IgD-negative memory B cell (primary cell): ENCODE results near the gene ANKRD39. TPM values are rescaled to one million over a fixed set of nuclear protein-coding genes. Genes with fewer than 3 reads are reported as not detected.
"Not testable (repeated sequence)": the region's sequence is repeated elsewhere in the genome, so short reads cannot be mapped to it uniquely, and the experiment has no call there.

Source experiments
- H3K27ac Mint-ChIP-seq, 3 donors: one replicate each; pipeline ENCODE4 v1.8.0; 2020 to 2022; ENCODE audit warnings: mild to moderate bottlenecking in 3 of 3, mixed read lengths in 3 of 3, moderate library complexity in 1 of 3
- H3K27me3 Mint-ChIP-seq: one replicate; pipeline ENCODE4 v1.8.0; 2021; ENCODE audit warnings: mixed read lengths
- H3K36me3 Mint-ChIP-seq: one replicate; pipeline ENCODE4 v1.8.0; 2020; ENCODE audit warnings: mild to moderate bottlenecking, mixed read lengths
- H3K4me1 Mint-ChIP-seq, 3 donors: one replicate each; pipeline ENCODE4 v1.8.0; 2020 to 2022; ENCODE audit warnings: mixed read lengths in 3 of 3, mild to moderate bottlenecking in 1 of 3
- H3K4me3 Mint-ChIP-seq, 4 donors: one replicate each; pipeline ENCODE4 v1.8.0; 2020 to 2022; ENCODE audit warnings: mild to moderate bottlenecking in 4 of 4, mixed read lengths in 4 of 4, moderate library complexity in 3 of 4
- H3K9me3 Mint-ChIP-seq, 3 donors: one replicate each; pipeline ENCODE4 v1.8.0; 2020 to 2021; ENCODE audit warnings: mixed read lengths in 3 of 3, mild to moderate bottlenecking in 1 of 3
- polyA plus RNA-seq: library from polyadenylated mRNA; unstranded; fragments of 300-500 nt; fragmentation: Illumina TruSeq; gene quantifications from one replicate; pipeline ENCODE4 v1.2.3, GENCODE V29; 2021

ANKRD39 gene
- polyA plus RNA-seq, 1 donor from 2014 or later, result 16.3 TPM

GRCh38 chr2:96810783-96811192, 47.0 kb downstream of the ANKRD39 start:
- H3K36me3 Mint-ChIP-seq, result peaks cover 8% of the 10 kb centered on the region
- no peaks in the 10 kb centered on the region for H3K27me3 Mint-ChIP-seq
- H3K4me1 Mint-ChIP-seq, result peaks cover 20 to 36% (median 31%) of the 10 kb centered on the region in 3 donors
- no peaks in the 10 kb centered on the region for H3K9me3 Mint-ChIP-seq
- H3K27ac Mint-ChIP-seq, result peak overlapping the region; percentile 33 to 67 (median 37)
- H3K4me3 Mint-ChIP-seq, result no peak overlapping the region

DNA sequence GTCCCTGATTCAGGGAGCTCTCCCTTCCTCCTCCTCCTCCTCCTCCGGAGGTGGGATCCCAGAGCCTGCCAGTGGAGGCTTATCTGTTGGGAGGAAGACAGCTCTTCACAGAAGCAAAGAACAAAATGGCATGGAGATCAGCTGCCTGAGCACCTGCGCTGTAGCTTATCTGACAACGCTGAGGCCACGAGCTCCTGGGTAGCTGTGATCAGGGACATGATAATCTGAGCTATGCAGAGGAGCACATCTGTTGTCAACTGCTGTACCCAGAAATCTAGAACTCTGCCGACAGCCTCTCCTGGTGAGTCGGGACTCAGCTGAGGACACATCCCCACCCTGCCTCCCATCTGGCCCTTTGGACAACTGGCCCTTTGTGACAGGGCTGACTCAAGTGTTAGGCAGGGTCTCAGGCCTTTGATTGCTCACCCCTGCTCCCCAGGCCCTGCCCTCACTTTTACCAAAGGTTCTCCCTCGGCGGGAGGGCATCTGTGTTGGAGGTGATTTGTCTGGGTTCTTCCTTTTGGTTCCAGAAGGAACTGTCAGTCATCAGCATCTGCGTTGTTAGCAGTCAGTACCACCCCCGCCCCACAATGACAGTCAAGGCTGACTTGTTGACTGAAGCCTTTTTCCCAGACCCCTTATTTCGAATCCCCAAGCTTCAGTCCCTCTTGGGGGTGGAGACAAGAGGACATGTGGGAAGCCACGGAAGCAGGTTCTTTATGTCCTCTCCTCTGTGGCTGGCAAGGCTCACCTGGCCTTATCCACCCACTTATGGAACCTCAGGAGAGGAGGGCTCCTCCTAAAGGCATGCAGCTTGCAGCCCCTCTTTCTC, 47.6 kb downstream of the ANKRD39 start:
- H3K4me1 Mint-ChIP-seq, result peaks cover 16 to 32% (median 28%) of the 10 kb centered on the region in 3 donors
- peak overlapping the region in 1 of 3 donors; percentile 90 for H3K27ac Mint-ChIP-seq

GRCh38 chr2:96809216-96809882, 48.5 kb downstream of the ANKRD39 start:
- H3K27ac Mint-ChIP-seq, result peak overlapping the region; percentile 53 to 90 (median 69)
- H3K4me3 Mint-ChIP-seq, result peak overlapping the region in 1 of 4 donors; percentile 27
- H3K36me3 Mint-ChIP-seq, result peaks cover 8% of the 10 kb centered on the region
- peaks cover 14 to 29% (median 26%) of the 10 kb centered on the region in 3 donors for H3K4me1 Mint-ChIP-seq
- H3K9me3 Mint-ChIP-seq, result no peaks in the 10 kb centered on the region
- H3K27me3 Mint-ChIP-seq, result no peaks in the 10 kb centered on the region

More for the DNA sequence above, 47.6 kb downstream of the ANKRD39 start:
- peaks cover 8% of the 10 kb centered on the region for H3K36me3 Mint-ChIP-seq
- no peaks in the 10 kb centered on the region for H3K27me3 Mint-ChIP-seq
- no peak overlapping the region for H3K4me3 Mint-ChIP-seq
- no peaks in the 10 kb centered on the region for H3K9me3 Mint-ChIP-seq

DNA sequence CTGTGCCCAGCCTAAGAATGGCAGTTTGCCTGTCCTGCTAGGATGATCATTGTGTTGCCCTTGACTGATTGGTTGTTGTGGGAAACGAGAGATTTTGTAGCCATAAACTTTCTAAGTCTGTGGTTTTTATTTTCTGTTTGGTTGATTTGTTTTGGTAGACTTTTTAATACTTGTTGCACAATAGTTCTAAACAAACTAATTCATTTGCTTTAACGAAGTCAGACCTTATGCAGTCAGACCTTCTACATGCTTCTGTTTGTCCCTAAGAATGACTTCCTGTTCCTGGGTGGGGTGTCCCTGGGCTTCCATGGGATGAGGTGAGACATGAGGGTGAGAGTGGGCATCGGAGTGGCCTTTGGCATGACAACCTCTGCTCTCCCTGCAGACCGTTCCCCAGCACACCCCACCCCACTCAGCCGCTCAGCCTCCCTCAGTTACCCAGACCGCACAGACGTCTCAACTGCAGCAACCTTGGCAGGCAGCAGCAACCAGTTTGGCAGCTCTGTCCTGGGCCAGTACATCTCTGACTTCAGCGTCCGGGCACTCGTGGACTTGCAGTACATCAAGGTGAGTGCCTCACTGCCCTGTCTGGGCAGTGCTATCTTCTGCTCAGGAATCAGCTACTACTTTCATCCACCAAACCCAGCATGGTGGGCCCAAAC, 49.5 kb downstream of the ANKRD39 start:
- H3K4me1 Mint-ChIP-seq, result peaks cover 14 to 26% (median 25%) of the 10 kb centered on the region in 3 donors
- peaks cover 8% of the 10 kb centered on the region for H3K36me3 Mint-ChIP-seq
- H3K27ac Mint-ChIP-seq, result peak overlapping the region; percentile 69 to 99 (median 86)
- H3K9me3 Mint-ChIP-seq, result no peaks in the 10 kb centered on the region
- H3K27me3 Mint-ChIP-seq, result no peaks in the 10 kb centered on the region
- peak overlapping the region; percentile 61 to 78 (median 70) for H3K4me3 Mint-ChIP-seq

- Mint-ChIP-seq H3K27me3 (no peaks in the 10 kb centered on the region), H3K27ac (peak overlapping the region; percentile 98 to 99 (median 99)), H3K4me3 (peak overlapping the region; percentile 76 to 97 (median 94)), H3K4me1 (peaks cover 14 to 21% (median 18%) of the 10 kb centered on the region in 3 donors), H3K36me3 (peaks cover 8% of the 10 kb centered on the region), H3K9me3 (no peaks in the 10 kb centered on the region)
Observed at GRCh38 chr2:96807127-96807471, 50.7 kb downstream of the ANKRD39 start.

GRCh38 chr2:96806468-96807126, 51.2 kb downstream of the ANKRD39 start:
- H3K9me3 Mint-ChIP-seq, result no peaks in the 10 kb centered on the region
- peak overlapping the region; percentile 98 to 99 (median 99) for H3K27ac Mint-ChIP-seq
- H3K4me3 Mint-ChIP-seq, result peak overlapping the region; percentile 76 to 97 (median 94)
- no peaks in the 10 kb centered on the region for H3K27me3 Mint-ChIP-seq
- peaks cover 14 to 21% (median 15%) of the 10 kb centered on the region in 3 donors for H3K4me1 Mint-ChIP-seq
- H3K36me3 Mint-ChIP-seq, result peaks cover 8% of the 10 kb centered on the region

GRCh38 chr2:96805946-96806345, 51.9 kb downstream of the ANKRD39 start:
- Mint-ChIP-seq H3K4me3 (peak overlapping the region in 3 of 4 donors; percentile 93 to 97 (median 95)), H3K4me1 (peaks cover 14 to 21% (median 15%) of the 10 kb centered on the region in 3 donors), H3K27ac (peak overlapping the region; percentile 98 to 99 (median 99))
- H3K9me3 Mint-ChIP-seq, H3K36me3 Mint-ChIP-seq, H3K27me3 Mint-ChIP-seq: not testable (repeated sequence)

DNA sequence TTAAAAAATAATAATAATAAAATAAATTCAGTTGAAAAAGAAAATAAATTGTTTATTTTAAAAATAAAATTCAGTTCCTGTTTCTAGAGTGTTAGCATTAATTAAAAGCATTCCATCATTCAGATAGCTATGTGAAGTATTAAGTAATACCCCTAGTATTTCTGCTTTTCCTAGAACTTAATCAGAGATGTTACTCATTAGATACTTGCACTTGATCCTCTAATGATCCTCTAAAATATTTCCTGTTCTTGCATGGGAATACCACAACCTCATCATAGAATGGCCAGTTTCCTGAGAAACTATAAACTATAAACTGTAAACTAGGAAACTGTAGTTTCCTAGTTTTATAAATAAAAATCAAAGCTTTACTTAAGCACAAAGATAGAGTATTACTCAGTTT, 52.8 kb downstream of the ANKRD39 start:
- Mint-ChIP-seq H3K9me3 (no peaks in the 10 kb centered on the region), H3K27me3 (no peaks in the 10 kb centered on the region), H3K36me3 (peaks cover 8% of the 10 kb centered on the region), H3K4me3 (no peak overlapping the region), H3K4me1 (peaks cover 14 to 21% (median 15%) of the 10 kb centered on the region in 3 donors), H3K27ac (peak overlapping the region in 2 of 3 donors; percentile 22 to 73)

GRCh38 chr2:96802721-96803120, 55.1 kb downstream of the ANKRD39 start:
- H3K4me1 Mint-ChIP-seq, result peaks cover 10 to 19% (median 18%) of the 10 kb centered on the region in 3 donors
- no peaks in the 10 kb centered on the region for H3K27me3 Mint-ChIP-seq
- no peak overlapping the region for H3K27ac Mint-ChIP-seq
- no peak overlapping the region for H3K4me3 Mint-ChIP-seq
- no peaks in the 10 kb centered on the region for H3K9me3 Mint-ChIP-seq
- peaks cover 14% of the 10 kb centered on the region for H3K36me3 Mint-ChIP-seq

DNA sequence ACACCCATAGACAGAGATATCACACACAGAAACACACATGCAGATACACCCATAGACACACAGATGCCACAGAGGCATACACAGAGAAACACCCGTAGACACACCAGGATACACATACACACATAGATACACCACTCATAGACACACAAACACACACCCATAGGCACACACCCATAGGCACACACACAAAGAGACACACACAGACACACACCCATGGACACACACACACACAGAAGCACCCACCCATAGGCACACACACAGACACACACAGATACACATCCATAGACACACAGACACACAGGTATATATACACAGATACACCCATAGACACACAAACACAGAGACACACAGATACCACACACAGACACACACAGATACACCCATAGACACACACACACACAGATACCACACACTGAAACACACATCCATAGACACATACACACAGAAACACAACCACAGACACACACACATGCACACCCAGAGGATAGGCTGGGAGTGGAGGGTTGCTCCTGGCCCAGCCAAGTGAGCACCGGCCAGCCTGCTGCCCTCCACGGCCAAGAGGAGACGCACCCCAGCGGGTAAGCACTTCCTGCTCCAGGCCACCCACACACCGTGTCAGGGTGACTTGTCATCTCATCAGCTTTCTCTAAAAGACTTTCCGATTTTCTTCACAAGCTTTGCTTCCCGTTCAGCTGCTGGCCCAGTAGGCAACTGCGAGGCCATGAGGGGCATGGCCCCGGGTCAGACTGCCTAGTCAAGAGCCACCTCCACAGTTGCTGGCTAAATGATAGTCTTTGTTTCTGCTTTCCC, 55.8 kb downstream of the ANKRD39 start:
- Mint-ChIP-seq H3K4me3 (no peak overlapping the region), H3K36me3 (peaks cover 14% of the 10 kb centered on the region), H3K27ac (no peak overlapping the region), H3K9me3 (no peaks in the 10 kb centered on the region), H3K27me3 (no peaks in the 10 kb centered on the region), H3K4me1 (peaks cover 8 to 17% (median 15%) of the 10 kb centered on the region in 3 donors)

- H3K9me3 Mint-ChIP-seq, result no peaks in the 10 kb centered on the region
- H3K27ac Mint-ChIP-seq, result no peak overlapping the region
- H3K36me3 Mint-ChIP-seq, result peaks cover 6% of the 10 kb centered on the region
- peaks cover 2 to 10% (median 7%) of the 10 kb centered on the region in 3 donors for H3K4me1 Mint-ChIP-seq
- no peak overlapping the region for H3K4me3 Mint-ChIP-seq
- H3K27me3 Mint-ChIP-seq, result no peaks in the 10 kb centered on the region
Observed at GRCh38 chr2:96801005-96801785, 56.6 kb downstream of the ANKRD39 start.

- Mint-ChIP-seq H3K27me3 (no peaks in the 10 kb centered on the region), H3K27ac (peak overlapping the region in 1 of 3 donors; percentile 89), H3K4me1 (peaks cover 0 to 9% (median 5%) of the 10 kb centered on the region in 3 donors), H3K9me3 (no peaks in the 10 kb centered on the region), H3K4me3 (no peak overlapping the region), H3K36me3 (peaks cover 6% of the 10 kb centered on the region)
Observed at GRCh38 chr2:96800061-96801004, 57.5 kb downstream of the ANKRD39 start.
